Panc1 (cell line): ENCODE results near the gene MYO1B.

ENCODE experiments used
- CTCF ChIP-seq: fragments of 450-650 bp; IDR thresholded peaks from 2 replicates; pipeline ENCODE4 v1.5.1; 2017; ENCODE audit warnings: mild to moderate bottlenecking
- POLR2AphosphoS5 ChIP-seq: IDR thresholded peaks from 2 replicates; pipeline ENCODE4 v1.6.1; 2012; ENCODE audit warnings: mild to moderate bottlenecking, low read depth, low read length, moderate library complexity
- REST ChIP-seq, 2 experiments: IDR thresholded peaks; 2 replicates each; pipeline ENCODE4 v1.6.1; 2011 to 2012; ENCODE audit warnings: low read depth in 2 of 2, control low read depth in 1 of 2, low read length in 1 of 2, mild to moderate bottlenecking in 1 of 2, moderate library complexity in 1 of 2; ENCODE audit not compliant: insufficient read depth in 1 of 2

GRCh38 chr2:191379375-191379774 lies 134.2 kb downstream of the MYO1B start:
- TF ChIP-seq POLR2AphosphoS5 (no peak), CTCF (no peak), REST (IDR thresholded peaks at IDR 0.05; ENCODE audit: insufficient read depth in 1 of 2, low read depth in 2 of 2, low read length in 1 of 2) (no peak)
